HG03571 (cell line): Measurements from ENCODE around the gene ARHGDIG.

Experiments
- ATAC-seq: cut with Tn5 transposase; IDR thresholded peaks from one replicate; pipeline ENCODE4 v1.9.1; 2021; ENCODE audit not compliant: unreplicated experiment

Gene ARHGDIG

DNA sequence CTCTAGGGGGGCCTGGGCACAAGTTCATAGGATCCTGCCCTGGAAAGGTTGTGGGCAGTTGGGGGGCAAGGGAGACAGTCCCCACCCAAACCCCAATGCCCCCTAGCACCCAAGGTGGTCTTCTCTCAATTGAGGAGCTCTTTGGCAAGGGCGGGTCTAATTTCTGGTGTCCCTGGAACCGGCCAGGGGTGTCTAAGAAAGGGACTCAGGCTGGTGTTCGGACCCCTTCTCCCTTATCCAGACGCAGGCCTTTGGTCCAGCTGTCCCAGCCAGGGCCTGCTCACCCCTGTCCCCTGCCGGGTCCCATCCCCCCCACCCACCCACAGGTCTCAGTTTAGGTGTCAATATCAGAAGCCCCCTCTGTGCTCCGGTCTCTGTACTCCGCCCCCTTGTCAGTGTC lies 860 bp upstream of the ARHGDIG start:
- no peak for ATAC-seq

GRCh38 chr16:280005-280460 lies 358 bp upstream of the ARHGDIG start:
- no peak for ATAC-seq

DNA sequence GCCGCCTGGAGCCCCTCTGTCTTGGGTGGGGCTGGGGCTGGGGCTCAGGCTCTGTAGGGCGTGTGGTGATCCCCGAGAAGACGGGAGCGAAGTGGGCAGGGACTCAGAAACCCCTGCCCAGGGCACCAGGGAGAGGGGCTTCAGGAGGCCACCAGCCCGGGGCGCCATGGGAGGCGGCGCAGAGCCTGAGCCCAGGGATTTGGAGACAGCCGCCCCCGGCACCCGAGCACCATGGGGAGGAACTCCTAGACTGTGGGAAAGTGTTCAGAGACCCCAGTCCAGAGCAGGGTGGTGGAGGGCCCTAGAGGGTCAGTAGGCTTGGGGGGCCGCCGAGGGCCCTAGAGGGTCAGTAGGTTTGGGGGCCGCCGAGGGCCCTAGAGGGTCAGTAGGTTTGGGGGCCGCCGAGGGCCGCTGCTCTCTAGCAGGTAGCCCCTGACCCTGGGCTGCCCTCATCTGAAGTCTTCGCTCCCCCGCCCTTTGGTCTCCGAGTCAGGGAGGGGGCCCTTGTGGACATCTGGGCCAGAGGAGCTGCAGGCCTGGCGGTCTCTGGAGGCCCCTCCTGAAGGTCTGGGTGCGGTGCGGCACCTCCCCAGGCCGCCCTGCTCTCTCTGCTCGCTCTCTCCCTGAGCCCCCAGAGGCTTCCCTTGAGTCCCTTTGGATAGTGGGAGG lies 734 bp downstream of the ARHGDIG start:
- ATAC-seq: no peak

- ATAC-seq: no peak
Measured at GRCh38 chr16:281660-282255, 1.4 kb downstream of the ARHGDIG start.

GRCh38 chr16:282491-282890 lies 2.1 kb downstream of the ARHGDIG start:
- no peak for ATAC-seq

- no peak for ATAC-seq
Measured at GRCh38 chr16:283033-283805, 2.8 kb downstream of the ARHGDIG start, which contains the start of gene PDIA2. TSS of gene PDIA2 (plus strand) at chr16:283164. CDS start at chr16:283170, 6 bp downstream.

DNA sequence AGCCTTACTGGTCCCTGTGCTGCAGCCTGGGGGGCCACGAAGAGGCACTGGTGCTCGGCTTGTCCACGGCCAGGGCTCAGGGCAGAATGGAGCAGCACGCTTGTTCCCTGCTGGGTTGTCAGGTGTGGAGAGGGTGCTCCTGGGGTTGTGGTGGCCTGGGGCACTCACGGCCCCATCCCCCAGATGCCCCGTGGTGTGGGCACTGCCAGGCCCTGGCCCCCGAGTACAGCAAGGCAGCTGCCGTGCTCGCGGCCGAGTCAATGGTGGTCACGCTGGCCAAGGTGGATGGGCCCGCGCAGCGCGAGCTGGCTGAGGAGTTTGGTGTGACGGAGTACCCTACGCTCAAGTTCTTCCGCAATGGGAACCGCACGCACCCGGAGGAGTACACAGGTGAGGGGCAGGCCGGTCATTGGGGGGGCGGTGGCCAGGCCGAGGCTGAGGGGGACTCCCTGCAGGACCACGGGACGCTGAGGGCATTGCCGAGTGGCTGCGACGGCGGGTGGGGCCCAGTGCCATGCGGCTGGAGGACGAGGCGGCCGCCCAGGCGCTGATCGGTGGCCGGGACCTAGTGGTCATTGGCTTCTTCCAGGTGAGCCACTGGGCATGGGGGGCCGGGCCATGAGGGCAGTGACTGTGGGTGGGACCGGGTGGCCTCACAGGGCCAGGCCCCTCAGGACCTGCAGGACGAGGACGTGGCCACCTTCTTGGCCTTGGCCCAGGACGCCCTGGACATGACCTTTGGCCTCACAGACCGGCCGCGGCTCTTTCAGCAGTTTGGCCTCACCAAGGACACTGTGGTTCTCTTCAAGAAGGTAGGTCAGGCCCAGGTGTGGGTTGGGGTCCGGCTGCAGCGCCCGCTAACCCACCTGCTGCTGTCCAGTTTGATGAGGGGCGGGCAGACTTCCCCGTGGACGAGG lies 4.1 kb downstream of the ARHGDIG start:
- no peak for ATAC-seq

GRCh38 chr16:285146-286055 lies 5.0 kb downstream of the ARHGDIG start:
- no peak for ATAC-seq

DNA sequence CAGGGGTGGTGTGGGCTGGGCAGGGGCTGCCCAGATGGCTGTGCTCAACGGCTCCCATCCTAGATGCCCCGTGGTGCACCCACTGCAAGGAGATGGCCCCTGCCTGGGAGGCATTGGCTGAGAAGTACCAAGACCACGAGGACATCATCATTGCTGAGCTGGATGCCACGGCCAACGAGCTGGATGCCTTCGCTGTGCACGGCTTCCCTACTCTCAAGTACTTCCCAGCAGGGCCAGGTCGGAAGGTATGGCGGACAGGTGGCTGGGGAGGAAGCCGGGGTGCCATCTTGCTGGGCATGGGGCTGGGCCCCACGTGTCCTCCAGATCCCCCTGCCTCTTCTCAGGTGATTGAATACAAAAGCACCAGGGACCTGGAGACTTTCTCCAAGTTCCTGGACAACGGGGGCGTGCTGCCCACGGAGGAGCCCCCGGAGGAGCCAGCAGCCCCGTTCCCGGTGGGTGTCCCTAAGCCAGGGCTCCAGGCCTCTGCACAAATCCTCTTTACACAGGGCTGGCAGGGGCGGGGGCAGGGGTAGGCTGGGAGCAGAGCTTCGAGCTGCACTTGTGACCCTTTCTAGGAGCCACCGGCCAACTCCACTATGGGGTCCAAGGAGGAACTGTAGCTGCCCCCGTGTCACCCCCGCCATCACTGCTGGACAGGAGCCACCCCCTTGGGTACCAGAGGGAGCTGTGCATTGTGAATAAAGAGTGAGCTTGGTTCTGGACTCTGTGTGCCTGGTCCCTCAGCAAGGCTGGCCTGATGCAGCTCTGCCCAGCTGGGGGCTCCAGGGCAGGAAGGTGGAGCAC lies 6.3 kb downstream of the ARHGDIG start:
- ATAC-seq: no peak

GRCh38 chr16:287298-287811 lies 7.0 kb downstream of the ARHGDIG start:
- no peak for ATAC-seq

DNA sequence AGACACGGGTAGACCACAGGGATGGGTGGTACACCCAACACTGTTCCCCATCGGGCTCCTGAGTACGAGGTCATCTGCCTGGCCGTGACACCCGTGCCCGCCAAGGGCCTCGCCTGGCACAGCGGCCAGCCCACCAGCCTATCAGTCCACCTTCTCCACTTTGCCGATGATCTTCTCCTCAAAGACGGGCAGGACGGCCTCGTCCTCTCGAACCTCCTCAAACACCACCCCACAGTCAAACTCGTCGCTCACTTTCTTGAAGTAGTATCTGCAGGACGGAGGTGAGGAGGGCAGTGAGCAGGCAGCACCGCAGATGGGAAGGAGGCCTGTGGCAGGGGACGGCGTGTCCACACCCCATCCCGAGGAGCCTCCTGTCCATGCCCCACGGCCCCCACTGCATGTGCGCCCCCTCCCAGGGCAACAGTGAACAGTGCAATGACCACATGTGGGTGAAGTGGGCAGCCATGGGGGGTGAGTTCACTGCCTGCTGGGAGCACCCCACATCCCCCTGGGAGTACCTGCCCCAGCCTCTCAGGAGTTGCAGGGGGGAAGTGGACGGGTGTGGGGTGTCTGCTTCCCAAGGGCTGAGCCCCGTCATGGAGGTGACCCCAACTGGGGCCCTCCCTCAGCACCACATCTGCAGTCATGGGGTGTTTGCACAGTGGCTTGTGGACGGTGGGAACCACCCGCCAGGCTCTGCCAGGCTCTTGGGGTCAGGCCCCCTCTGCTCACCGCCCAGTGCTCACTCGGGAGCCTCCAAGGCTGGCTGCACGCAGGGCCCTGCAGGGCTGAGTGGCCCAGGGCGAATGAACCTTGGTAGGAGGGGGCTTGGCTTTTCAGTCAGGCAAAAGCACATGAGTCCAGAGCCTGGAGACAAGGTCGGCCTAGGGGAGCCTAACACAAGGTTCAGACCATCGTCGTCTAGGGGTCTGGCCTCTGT lies 7.9 kb downstream of the ARHGDIG start:
- no peak for ATAC-seq

DNA sequence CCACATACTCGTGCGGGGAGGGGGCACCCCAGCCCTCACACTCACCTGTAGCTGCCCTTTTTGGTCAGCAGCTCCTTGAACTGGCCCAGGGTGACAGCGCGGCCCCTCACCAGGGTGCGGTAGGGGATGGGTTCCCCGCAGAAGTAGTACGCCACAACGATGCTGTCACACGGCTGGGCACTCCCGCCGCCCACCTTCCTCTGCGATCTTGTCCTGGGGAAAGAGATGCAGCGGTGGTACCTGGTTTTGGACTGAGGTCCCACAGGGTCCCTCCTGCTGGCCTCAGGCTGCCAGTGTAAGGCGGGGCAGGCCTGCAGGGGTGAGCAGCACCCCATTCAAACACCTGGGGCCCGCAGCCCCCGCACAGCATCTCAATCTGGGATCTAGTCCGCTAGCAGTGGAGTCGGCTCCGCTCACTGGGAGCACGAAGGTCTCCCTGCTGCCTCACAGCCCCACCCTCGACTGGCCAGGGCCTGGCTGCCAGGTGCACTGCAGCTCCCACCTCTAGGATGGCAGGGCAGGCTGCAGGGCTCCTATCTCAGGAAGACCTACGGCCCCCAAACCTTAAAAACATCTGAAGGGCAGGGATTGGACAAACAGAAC lies 9.1 kb downstream of the ARHGDIG start:
- no peak for ATAC-seq

- ATAC-seq: no peak
Measured at GRCh38 chr16:290015-290680, 9.8 kb downstream of the ARHGDIG start.

- ATAC-seq: no peak
Measured at GRCh38 chr16:290681-291405, 10.5 kb downstream of the ARHGDIG start.

GRCh38 chr16:291539-291938 lies 11.1 kb downstream of the ARHGDIG start:
- ATAC-seq: no peak
